AG09309 (cell line): Measurements from ENCODE around the gene NACA2.
A peak's percentile ranks its signal among the peaks of the same experiment; 100 is the strongest.
"Not testable (repeated sequence)": the region's sequence is repeated elsewhere in the genome, so short reads cannot be mapped to it uniquely, and the experiment has no call there.

Experiments
- DNase-seq: peaks from one replicate; pipeline ENCODE4 v3.0.0-alpha.2; 2010; ENCODE audit warnings: low read depth
- H3K4me3 ChIP-seq: 2 replicates; pipeline ENCODE4 v1.5.1; 2011; ENCODE audit warnings: mild to moderate bottlenecking, low read depth, low read length, moderate library complexity; ENCODE audit not compliant: control insufficient read depth
- CTCF ChIP-seq: IDR thresholded peaks from 2 replicates; pipeline ENCODE4 v1.5.1; 2011; ENCODE audit warnings: mild to moderate bottlenecking, low read depth, low read length, inconsistent platforms; ENCODE audit not compliant: insufficient read depth, control insufficient read depth; ENCODE audit errors: missing control alignments

Gene NACA2

GRCh38 chr17:61556224-61557188 is 34.5 kb downstream of the NACA2 start:
- no peak overlapping the region for H3K4me3 ChIP-seq
- no peak for DNase-seq
- no peak for TF ChIP-seq CTCF

- TF ChIP-seq CTCF: no peak
- no peak for DNase-seq
- H3K4me3 ChIP-seq: no peak overlapping the region
These were observed 35.9 kb downstream of the NACA2 start for GRCh38 chr17:61555127-61555566.

GRCh38 chr17:61554209-61554608 is 36.8 kb downstream of the NACA2 start:
- DNase-seq: no peak
- no peak for TF ChIP-seq CTCF
- no peak overlapping the region for H3K4me3 ChIP-seq

- DNase-seq, H3K4me3 ChIP-seq: not testable (repeated sequence)
These were observed 38.5 kb downstream of the NACA2 start for GRCh38 chr17:61552560-61552959.

GRCh38 chr17:61551255-61551742 is 39.7 kb downstream of the NACA2 start:
- no peak for DNase-seq
- peak; percentile 68 for TF ChIP-seq CTCF
- no peak overlapping the region for H3K4me3 ChIP-seq

GRCh38 chr17:61547113-61547512 is 43.9 kb downstream of the NACA2 start:
- DNase-seq: no peak
- no peak overlapping the region for H3K4me3 ChIP-seq
- no peak for TF ChIP-seq CTCF

- DNase-seq: no peak
- no peak overlapping the region for H3K4me3 ChIP-seq
- TF ChIP-seq CTCF: no peak
These were observed 45.6 kb downstream of the NACA2 start for GRCh38 chr17:61545335-61545938.
